ENCODE measurements around the gene AK9. TPM values are rescaled to one million over a fixed set of nuclear protein-coding genes. Genes with fewer than 3 reads are reported as not detected.

AK9 gene
- total and polyA plus RNA-seq, 9 of the 15 experiments (the other 6 are each of a cell fraction or from before 2014, with no cell fraction given), result 0.59 to 1.9 (median 1.2) TPM

GRCh38 chr6:109454496-109455436 lies 236.2 kb downstream of the AK9 start (continued):
- TF ChIP-seq ZBTB43 (CRISPR knock-in tag; IDR thresholded peaks at IDR 0.05), result no peak
- no peak for TF ChIP-seq HLTF (IDR thresholded peaks at IDR 0.05)
- TF ChIP-seq ETV1 (tag; conservative IDR thresholded peaks at IDR 0.05; ENCODE audit: low read depth), result no peak
- TF ChIP-seq ZSCAN29 (IDR thresholded peaks at IDR 0.05), result no peak
- no peak for TF ChIP-seq ZNF175 (CRISPR knock-in tag; IDR thresholded peaks at IDR 0.05; ENCODE audit: low read depth)
- no peak for TF ChIP-seq NBN (IDR thresholded peaks at IDR 0.05; ENCODE audit: low read depth)
- no peak for TF ChIP-seq ZNF507 (tag; conservative IDR thresholded peaks at IDR 0.05)
- 0 out of 2 replicates have a peak, but pooled peaks have one; percentile 12 for TF ChIP-seq SPI1 (IDR thresholded peaks at IDR 0.05; ENCODE audit: borderline replicate concordance, low read depth, low read length)

Measured in K562 (cell line).